Adipocyte (in vitro differentiated cells): Measurements from ENCODE around the gene SORD.
"Not testable (repeated sequence)": the region's sequence is repeated elsewhere in the genome, so short reads cannot be mapped to it uniquely, and the experiment has no call there.

Experiments used
- DNase-seq: peaks from one replicate; pipeline ENCODE4 v3.0.0-alpha.2; 2015; ENCODE audit warnings: low read depth
- H3K27me3 ChIP-seq: replicated peaks from 2 replicates; pipeline ENCODE4 v1.7.0; 2013; ENCODE audit warnings: mild to moderate bottlenecking, low read length, moderate library complexity; ENCODE audit not compliant: control insufficient read depth, insufficient read depth
- H3K36me3 ChIP-seq: 2 replicates; pipeline ENCODE4 v1.7.0; 2013; ENCODE audit warnings: low read length, mild to moderate bottlenecking, moderate library complexity; ENCODE audit not compliant: control insufficient read depth, insufficient read depth, severe bottlenecking
- H3K4me1 ChIP-seq: 2 replicates; pipeline ENCODE4 v1.7.0; 2013; ENCODE audit warnings: mild to moderate bottlenecking, low read length, moderate library complexity; ENCODE audit not compliant: control insufficient read depth, insufficient read depth
- H3K4me3 ChIP-seq: 2 replicates; pipeline ENCODE4 v1.7.0; 2013; ENCODE audit warnings: mild to moderate bottlenecking, low read length, moderate library complexity
- H3K9ac ChIP-seq: 2 replicates; pipeline ENCODE4 v1.7.0; 2013; ENCODE audit warnings: mild to moderate bottlenecking, low read length, moderate library complexity
- H3K9me3 ChIP-seq: 2 replicates; pipeline ENCODE4 v1.7.0; 2013; ENCODE audit warnings: mild to moderate bottlenecking, low read length, moderate library complexity; ENCODE audit not compliant: control insufficient read depth

SORD gene

DNA sequence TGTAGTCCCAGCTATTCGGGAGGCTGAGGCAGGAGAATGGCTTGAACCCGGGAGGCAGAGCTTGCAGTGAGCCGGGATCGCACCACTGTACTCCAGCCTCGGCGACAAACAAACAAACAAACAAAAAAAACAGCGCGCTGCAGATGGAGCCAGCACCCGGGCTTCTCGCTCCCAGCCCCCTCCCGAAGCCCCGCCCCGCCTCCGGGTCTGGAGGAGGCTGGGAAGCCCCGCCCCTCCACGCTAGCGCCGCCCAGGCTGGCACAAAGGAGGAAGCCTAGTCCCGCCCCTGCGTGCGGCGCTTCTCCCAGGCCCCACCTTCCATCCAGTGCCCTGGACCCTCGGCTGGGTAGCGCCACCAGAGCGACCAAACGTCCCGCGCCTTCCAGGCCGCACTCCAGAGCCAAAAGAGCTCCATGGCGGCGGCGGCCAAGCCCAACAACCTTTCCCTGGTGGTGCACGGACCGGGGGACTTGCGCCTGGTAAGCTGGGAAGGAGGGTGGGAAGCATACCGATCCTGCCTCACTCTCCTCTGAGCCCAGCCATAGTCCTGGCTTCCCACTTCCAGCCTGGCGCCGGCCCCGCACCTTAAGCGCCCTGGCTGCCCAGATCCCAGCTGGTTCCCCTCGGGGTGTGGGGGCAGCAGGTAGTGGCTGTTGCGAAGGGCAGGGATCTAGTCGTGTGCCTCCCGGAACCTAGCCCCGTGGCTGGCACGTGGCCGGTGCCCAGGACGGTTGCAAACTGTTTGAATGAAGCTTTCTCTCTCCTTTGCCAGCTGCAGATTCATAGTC is at the start of gene SORD:
SORD (plus strand) TSS at position 325 of the 788 bp plus-strand sequence; CDS start at position 414, 89 bp downstream.
- Histone ChIP-seq H3K4me1 (peaks cover 13% of the 10 kb centered on the region), H3K9ac (peak within 1 kb of the TSS; percentile 86), H3K36me3 (no peaks in the 10 kb centered on the region), H3K27me3 (no peaks in the 10 kb centered on the region), H3K4me3 (peak within 1 kb of the TSS; percentile 93), H3K9me3 (no peaks in the 10 kb centered on the region)
- DNase-seq: peak; percentile 97

DNA sequence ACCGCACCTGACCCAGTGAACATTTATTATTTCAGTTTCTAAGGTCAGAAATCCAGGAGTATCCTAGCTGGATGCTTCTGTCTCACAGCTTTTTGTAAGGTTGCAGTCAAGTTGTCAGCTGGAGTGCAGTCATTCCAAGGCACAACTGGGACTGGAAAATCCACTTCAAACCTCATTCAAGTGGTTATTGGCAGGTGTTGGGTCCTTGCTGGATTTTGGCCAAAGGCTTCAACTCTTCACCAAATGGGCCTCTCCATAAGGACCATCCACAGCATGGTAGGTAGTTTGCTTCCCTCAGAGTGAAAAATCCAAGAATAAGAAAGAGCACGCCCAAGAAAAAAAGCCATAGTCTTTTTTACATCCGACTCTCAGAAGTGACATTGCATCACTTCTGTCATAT is 46.8 kb upstream of the SORD start:
- H3K4me3 ChIP-seq, H3K9me3 ChIP-seq, H3K9ac ChIP-seq, H3K36me3 ChIP-seq, DNase-seq, H3K27me3 ChIP-seq, H3K4me1 ChIP-seq: not testable (repeated sequence)

GRCh38 chr15:44977781-44978180 is 45.2 kb upstream of the SORD start:
- not testable (repeated sequence) for H3K9me3 ChIP-seq, DNase-seq, H3K4me3 ChIP-seq, H3K27me3 ChIP-seq, H3K9ac ChIP-seq, H3K36me3 ChIP-seq, H3K4me1 ChIP-seq

GRCh38 chr15:44979617-44980339 is 43.2 kb upstream of the SORD start:
- H3K9ac ChIP-seq, H3K9me3 ChIP-seq, H3K36me3 ChIP-seq, DNase-seq, H3K4me1 ChIP-seq, H3K4me3 ChIP-seq, H3K27me3 ChIP-seq: not testable (repeated sequence)

DNA sequence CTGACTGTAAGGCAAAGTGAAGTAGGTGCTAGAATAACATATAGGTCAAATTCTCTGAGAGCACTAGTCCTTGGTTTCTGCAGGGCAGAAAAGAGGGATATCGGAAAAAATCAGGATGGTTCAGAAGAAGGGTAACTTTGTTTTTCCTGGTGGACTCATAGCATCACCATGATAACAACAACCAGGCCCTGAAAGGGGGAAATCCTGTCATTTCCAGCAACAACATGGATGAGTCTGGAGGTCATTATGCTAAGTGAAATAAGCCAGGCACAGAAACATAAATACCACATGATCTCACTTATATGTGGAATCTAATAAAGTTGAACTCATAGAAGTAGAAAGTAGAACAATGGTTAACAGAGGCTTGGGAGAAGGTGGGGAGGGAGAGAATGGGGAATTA is 38.9 kb upstream of the SORD start:
- not testable (repeated sequence) for H3K4me3 ChIP-seq, H3K9me3 ChIP-seq, H3K36me3 ChIP-seq, H3K4me1 ChIP-seq, DNase-seq, H3K9ac ChIP-seq, H3K27me3 ChIP-seq

DNA sequence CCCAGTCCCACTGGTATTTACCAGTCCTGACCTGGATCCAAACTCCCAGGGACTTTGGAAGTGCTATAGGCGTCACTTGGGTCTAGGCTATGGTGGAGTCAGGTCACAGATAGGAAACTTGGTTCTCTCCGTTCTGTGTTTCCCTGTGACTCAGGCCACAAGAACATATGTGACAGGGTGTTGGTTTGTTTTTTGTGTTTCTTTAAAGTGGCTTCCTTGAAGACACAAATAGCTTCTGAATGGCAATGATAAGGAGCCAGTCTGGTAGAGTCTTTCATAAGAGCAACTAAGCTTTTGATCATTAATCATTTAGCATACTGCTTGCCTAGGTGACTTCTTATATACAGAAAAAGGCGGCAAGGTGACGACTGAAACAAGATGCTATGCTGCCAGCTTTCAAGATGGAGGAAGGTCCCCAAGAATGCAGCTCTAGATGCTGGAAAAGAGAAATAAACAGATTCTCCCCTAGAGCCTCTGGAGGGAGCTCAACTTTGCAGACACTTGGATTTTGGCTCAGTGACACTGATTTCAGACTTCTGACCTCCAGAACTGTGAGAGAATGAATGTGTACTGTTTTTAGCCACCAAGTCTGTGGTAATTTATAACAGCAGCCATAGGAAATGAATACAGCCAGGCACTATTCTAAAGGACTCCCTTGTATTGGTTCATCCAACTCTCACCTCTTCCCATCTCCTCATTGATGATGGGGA is 36.5 kb upstream of the SORD start:
- not testable (repeated sequence) for H3K4me1 ChIP-seq, H3K9me3 ChIP-seq, H3K9ac ChIP-seq, H3K36me3 ChIP-seq, DNase-seq, H3K4me3 ChIP-seq, H3K27me3 ChIP-seq

- H3K27me3 ChIP-seq, DNase-seq, H3K4me3 ChIP-seq, H3K9ac ChIP-seq, H3K4me1 ChIP-seq, H3K36me3 ChIP-seq, H3K9me3 ChIP-seq: not testable (repeated sequence)
Measured at GRCh38 chr15:44987711-44988110, 35.3 kb upstream of the SORD start.

- DNase-seq, H3K36me3 ChIP-seq: not testable (repeated sequence)
Measured at GRCh38 chr15:44988184-44988869, 34.7 kb upstream of the SORD start.

DNA sequence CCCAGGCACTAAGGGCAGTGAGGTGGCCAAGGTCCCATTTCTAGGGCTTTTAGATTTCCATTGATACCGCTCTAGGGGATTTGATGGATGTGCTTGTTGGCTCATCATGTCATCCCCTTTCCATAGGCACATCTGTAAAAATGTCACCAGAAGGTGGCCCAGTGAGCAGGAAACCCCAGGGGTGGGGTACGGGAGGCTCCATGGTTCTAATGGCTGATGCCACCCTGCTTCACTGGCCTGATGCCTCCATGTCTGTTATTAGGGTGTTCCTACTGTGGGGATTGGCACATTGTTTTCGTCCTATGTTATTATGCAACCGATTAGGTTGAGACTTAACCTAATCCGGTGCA is 34.1 kb upstream of the SORD start:
- DNase-seq, H3K4me3 ChIP-seq: not testable (repeated sequence)

More at GRCh38 chr15:44988184-44988869, 34.7 kb upstream of the SORD start:
- H3K9ac ChIP-seq, H3K9me3 ChIP-seq, H3K4me3 ChIP-seq, H3K4me1 ChIP-seq, H3K27me3 ChIP-seq: not testable (repeated sequence)

DNA sequence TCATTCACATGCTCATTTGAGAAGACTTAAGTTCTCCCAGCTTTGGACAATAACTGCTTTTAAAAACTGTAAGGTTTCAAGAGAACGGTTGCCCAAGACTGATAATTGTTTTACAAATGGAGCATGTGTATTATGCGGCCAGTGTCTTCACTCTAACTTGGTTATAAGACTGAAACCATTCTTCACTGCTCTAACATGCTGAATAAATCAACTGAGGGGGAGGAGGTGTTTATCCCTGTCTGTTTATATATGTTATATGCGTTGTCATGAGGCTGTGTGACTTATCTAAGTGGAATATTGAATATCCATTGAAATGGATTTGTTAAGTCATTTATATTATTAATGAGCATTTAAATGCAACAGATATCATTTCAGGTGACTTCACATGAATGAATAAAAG is 25.4 kb upstream of the SORD start:
- not testable (repeated sequence) for H3K9me3 ChIP-seq, H3K4me1 ChIP-seq, H3K4me3 ChIP-seq, H3K9ac ChIP-seq, H3K27me3 ChIP-seq, H3K36me3 ChIP-seq, DNase-seq

More for the DNA sequence above, 34.1 kb upstream of the SORD start:
- not testable (repeated sequence) for H3K36me3 ChIP-seq, H3K4me1 ChIP-seq, H3K9me3 ChIP-seq, H3K27me3 ChIP-seq, H3K9ac ChIP-seq

- no peaks in the 10 kb centered on the region for H3K9me3 ChIP-seq
- H3K36me3 ChIP-seq: no peaks in the 10 kb centered on the region
- H3K27me3 ChIP-seq: peaks cover 8% of the 10 kb centered on the region
- H3K9ac ChIP-seq: no peak overlapping the region
- DNase-seq: no peak
- H3K4me3 ChIP-seq: no peak overlapping the region
- H3K4me1 ChIP-seq: no peaks in the 10 kb centered on the region
Measured at GRCh38 chr15:44999105-44999504, 23.9 kb upstream of the SORD start.
